CD14-positive monocyte (primary cell): ENCODE results near the gene CHST2. TPM values are rescaled to one million over a fixed set of nuclear protein-coding genes. Genes with fewer than 3 reads are reported as not detected.
A peak's percentile ranks its signal among the peaks of the same experiment; 100 is the strongest.
"Not testable (repeated sequence)": the region's sequence is repeated elsewhere in the genome, so short reads cannot be mapped to it uniquely, and the experiment has no call there.

Experiments used
- DNase-seq, 3 donors: peaks; one replicate each; pipeline ENCODE4 v3.0.0-alpha.2; 2011 to 2022
- H2AFZ ChIP-seq: 2 replicates; pipeline ENCODE4 v1.6.0; 2012; ENCODE audit warnings: mild to moderate bottlenecking, low read depth, low read length, inconsistent platforms; ENCODE audit not compliant: insufficient read depth, poor library complexity, severe bottlenecking
- H3K27ac ChIP-seq, 2 donors: 1 replicate in 1 of 2; 2 replicates in 1 of 2; pipeline ENCODE4 v1.5.1; 2012 to 2013; ENCODE audit warnings: low read length in 2 of 2, control low read depth in 1 of 2, inconsistent platforms in 1 of 2, low read depth in 1 of 2, mild to moderate bottlenecking in 1 of 2
- H3K27me3 ChIP-seq, 2 donors: one replicate each; pipeline versions ENCODE4 v1.6.0 to v1.6.1; 2011 to 2013; ENCODE audit warnings: low read length in 2 of 2; ENCODE audit not compliant: control insufficient read depth in 2 of 2, insufficient read depth in 2 of 2
- H3K36me3 ChIP-seq, 2 donors: replicated peaks in 1 of 2; 1 replicate in 1 of 2; 2 replicates in 1 of 2; pipeline versions ENCODE4 v1.5.1 to v1.6.1; 2012 to 2013; ENCODE audit warnings: low read length in 2 of 2, control low read depth in 1 of 2, inconsistent platforms in 1 of 2, mild to moderate bottlenecking in 1 of 2; ENCODE audit not compliant: insufficient read depth in 2 of 2, control insufficient read depth in 1 of 2
- H3K4me1 ChIP-seq, 2 donors: 1 replicate in 1 of 2; 2 replicates in 1 of 2; pipeline versions ENCODE4 v1.5.1 to v1.6.1; 2012 to 2013; ENCODE audit warnings: low read length in 2 of 2, control low read depth in 1 of 2, inconsistent platforms in 1 of 2, mild to moderate bottlenecking in 1 of 2, moderate library complexity in 1 of 2; ENCODE audit not compliant: insufficient read depth in 2 of 2, control insufficient read depth in 1 of 2
- H3K4me2 ChIP-seq: replicated peaks from 2 replicates; pipeline ENCODE3; 2012; ENCODE audit warnings: low read length, moderate library complexity, mild to moderate bottlenecking; ENCODE audit not compliant: poor library complexity, severe bottlenecking; ENCODE audit errors: extremely low read depth
- H3K4me3 ChIP-seq, 3 experiments: fragments of 200-600 bp in 1 of 3; sonication (generic) in 1 of 3; replicated peaks in 1 of 3; 1 replicate in 2 of 3; 2 replicates in 1 of 3; pipeline ENCODE4 v1.5.1; 2011 to 2013; ENCODE audit warnings: low read length in 3 of 3, mild to moderate bottlenecking in 3 of 3, control low read depth in 2 of 3, low read depth in 2 of 3, inconsistent platforms in 1 of 3, moderate library complexity in 1 of 3
- H3K79me2 ChIP-seq: 2 replicates; pipeline ENCODE4 v1.6.0; 2012; ENCODE audit warnings: mild to moderate bottlenecking, control low read depth, inconsistent platforms, low read length, moderate library complexity; ENCODE audit not compliant: insufficient read depth
- H3K9ac ChIP-seq: 2 replicates; pipeline ENCODE4 v1.6.0; 2017; ENCODE audit warnings: low read length, mild to moderate bottlenecking; ENCODE audit not compliant: insufficient read depth, poor library complexity, severe bottlenecking
- H3K9me3 ChIP-seq, 2 donors: replicated peaks in 1 of 2; 1 replicate in 1 of 2; 2 replicates in 1 of 2; pipeline versions ENCODE4 v1.5.1 to v1.6.1; 2012 to 2013; ENCODE audit warnings: low read length in 2 of 2, control low read depth in 1 of 2; ENCODE audit not compliant: control insufficient read depth in 1 of 2, insufficient read depth in 1 of 2
- H4K20me1 ChIP-seq: 2 replicates; pipeline ENCODE4 v1.6.0; 2012; ENCODE audit warnings: mild to moderate bottlenecking, low read length, control low read depth, moderate library complexity; ENCODE audit not compliant: insufficient read depth
- H3K27ac Mint-ChIP-seq, 7 donors: one replicate each; pipeline ENCODE4 v1.8.0; 2020; ENCODE audit warnings: mild to moderate bottlenecking in 7 of 7, mixed read lengths in 7 of 7, moderate library complexity in 6 of 7, inconsistent platforms in 2 of 7
- H3K27me3 Mint-ChIP-seq, 3 donors: one replicate each; pipeline ENCODE4 v1.8.0; 2021 to 2022; ENCODE audit warnings: low read depth in 3 of 3, mild to moderate bottlenecking in 3 of 3, mixed read lengths in 3 of 3, moderate library complexity in 3 of 3, inconsistent platforms in 1 of 3
- H3K36me3 Mint-ChIP-seq, 2 donors: one replicate each; pipeline ENCODE4 v1.8.0; 2020; ENCODE audit warnings: mixed read lengths in 2 of 2, inconsistent platforms in 1 of 2, mild to moderate bottlenecking in 1 of 2
- H3K4me1 Mint-ChIP-seq: one replicate; pipeline ENCODE4 v1.8.0; 2020; ENCODE audit warnings: mild to moderate bottlenecking, mixed read lengths
- H3K4me3 Mint-ChIP-seq, 2 donors: one replicate each; pipeline ENCODE4 v1.8.0; 2020; ENCODE audit warnings: mild to moderate bottlenecking in 2 of 2, mixed read lengths in 2 of 2, moderate library complexity in 1 of 2
- H3K9me3 Mint-ChIP-seq, 7 donors: one replicate each; pipeline ENCODE4 v1.8.0; 2020 to 2022; ENCODE audit warnings: mixed read lengths in 7 of 7, mild to moderate bottlenecking in 6 of 7, moderate library complexity in 6 of 7, inconsistent platforms in 2 of 7
- WGBS: methylation state at CpG from one replicate; pipeline ENCODE4 v1.1.5; 2013; ENCODE audit warnings: missing lambda C conversion rate; ENCODE audit not compliant: insufficient coverage; 5-methylcytosine and 5-hydroxymethylcytosine counted together
- intact Hi-C, 2 donors: fragments of 100-400 bp; cut with micrococcal nuclease; formaldehyde crosslinking; loops; one replicate each; pipeline versions ENCODE4 v1.15.0 to v1.15.1; 2023
- polyA plus RNA-seq, 3 donors: library from polyadenylated mRNA; depleted of rRNA in 1 of 3; unstranded in 2 of 3; stranded (reverse) in 1 of 3; fragments of 300-500 nt in 2 of 3; fragments of >200 nt in 1 of 3; fragmentation: Illumina TruSeq in 2 of 3; gene quantifications; 1 replicate in 2 of 3; 2 replicates in 1 of 3; pipeline ENCODE4 v1.2.3, GENCODE V29; 2012 to 2021
- TF ChIP-seq, protein P1 (sequence below): fragments of 200-600 bp; IDR thresholded peaks from one replicate; pipeline ENCODE4 v1.8.0; 2022; ENCODE audit warnings: antibody characterized with exemption, mild to moderate bottlenecking

Gene CHST2
- polyA plus RNA-seq, 3 donors, result 6.1 to 18.0 (median 9.6) TPM

DNA sequence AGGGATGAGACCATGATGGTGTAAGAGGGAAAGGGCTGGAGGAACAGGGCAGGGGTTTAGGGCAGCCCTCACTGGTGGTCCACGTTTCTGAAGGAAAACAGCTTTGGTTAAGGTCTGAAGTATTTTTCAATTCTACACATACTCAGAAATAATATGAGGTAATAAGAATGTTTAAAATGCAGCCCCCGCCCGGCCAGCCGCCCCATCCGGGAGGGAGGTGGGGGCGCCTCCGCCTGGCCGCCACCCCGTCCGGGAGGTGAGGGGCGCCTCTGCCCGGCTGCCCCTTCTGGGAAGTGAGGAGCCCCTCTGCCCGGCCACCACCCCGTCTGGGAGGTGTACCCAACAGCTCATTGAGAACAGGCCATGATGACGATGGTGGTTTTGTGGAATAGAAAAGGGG is 46.0 kb upstream of the CHST2 start:
- H3K27ac ChIP-seq, H3K4me1 ChIP-seq, H3K79me2 ChIP-seq, H3K9ac ChIP-seq, H3K36me3 Mint-ChIP-seq, DNase-seq, H2AFZ ChIP-seq, H3K27me3 ChIP-seq, H3K9me3 ChIP-seq, H3K4me3 ChIP-seq, H3K4me1 Mint-ChIP-seq, intact Hi-C loops, H4K20me1 ChIP-seq, H3K4me2 ChIP-seq, H3K27me3 Mint-ChIP-seq, H3K9me3 Mint-ChIP-seq, H3K4me3 Mint-ChIP-seq, H3K36me3 ChIP-seq: not testable (repeated sequence)
- H3K27ac Mint-ChIP-seq, result peak overlapping the region in 1 of 7 donors; percentile 73
- WGBS, result no CpG with 5 or more reads among the region's 15 CpGs

DNA sequence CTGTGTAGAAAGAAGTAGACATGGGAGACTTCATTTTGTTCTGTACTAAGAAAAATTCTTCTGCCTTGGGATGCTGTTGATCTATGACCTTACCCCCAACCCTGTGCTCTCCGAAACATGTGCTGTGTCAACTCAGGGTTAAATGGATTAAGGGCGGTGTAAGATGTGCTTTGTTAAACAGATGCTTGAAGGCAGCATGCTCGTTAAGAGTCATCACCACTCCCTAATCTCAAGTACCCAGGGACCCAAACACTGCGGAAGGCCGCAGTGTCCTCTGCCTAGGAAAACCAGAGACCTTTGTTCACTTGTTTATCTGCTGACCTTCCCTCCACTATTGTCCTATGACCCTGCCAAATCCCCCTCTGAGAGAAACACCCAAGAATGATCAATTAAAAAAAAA is 45.6 kb upstream of the CHST2 start:
- H3K4me3 Mint-ChIP-seq, H3K4me1 ChIP-seq, H3K79me2 ChIP-seq, H3K36me3 Mint-ChIP-seq, H3K9me3 ChIP-seq, H3K9me3 Mint-ChIP-seq, H4K20me1 ChIP-seq, intact Hi-C loops, H3K27me3 Mint-ChIP-seq, H3K4me1 Mint-ChIP-seq, H3K27me3 ChIP-seq, H3K27ac Mint-ChIP-seq, H3K27ac ChIP-seq, H3K4me3 ChIP-seq, DNase-seq, H2AFZ ChIP-seq, H3K4me2 ChIP-seq, H3K36me3 ChIP-seq, H3K9ac ChIP-seq: not testable (repeated sequence)
- WGBS, result no CpG with 5 or more reads among the region's 5 CpGs

DNA sequence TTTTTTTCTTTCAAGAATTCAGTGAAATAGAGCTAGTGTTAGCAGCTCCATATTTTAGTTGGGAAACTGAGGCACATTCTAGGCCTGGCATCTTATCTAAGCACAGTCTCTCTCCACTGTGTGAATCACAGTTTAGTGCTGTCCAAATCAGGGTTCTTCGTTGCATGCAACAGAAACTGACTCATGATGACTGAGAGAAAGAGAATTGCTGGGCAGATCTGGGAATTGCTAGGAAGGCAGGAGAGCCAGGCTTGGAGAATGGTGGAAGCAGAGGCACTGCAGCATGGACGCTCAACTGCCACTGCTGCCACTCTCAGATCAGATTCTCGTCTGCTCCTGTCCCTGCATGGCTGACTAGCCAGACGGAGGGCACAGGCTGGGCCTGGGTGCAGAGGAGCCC is 40.7 kb upstream of the CHST2 start:
- H3K27me3 ChIP-seq, result no peaks in the 10 kb centered on the region
- no peaks in the 10 kb centered on the region for H3K9me3 ChIP-seq
- Mint-ChIP-seq H3K36me3 (no peaks in the 10 kb centered on the region), H3K27ac (no peak overlapping the region), H3K4me3 (no peak overlapping the region), H3K9me3 (peaks cover 0 to 5% (median 0%) of the 10 kb centered on the region in 7 donors), H3K27me3 (peaks cover 0 to 4% (median 1%) of the 10 kb centered on the region in 3 donors), H3K4me1 (peaks cover 25% of the 10 kb centered on the region)
- H4K20me1 ChIP-seq, result no peaks in the 10 kb centered on the region
- H3K4me1 ChIP-seq, result peaks cover 19 to 27% of the 10 kb centered on the region in 2 donors
- no peak for DNase-seq
- TF ChIP-seq, protein P1, sequence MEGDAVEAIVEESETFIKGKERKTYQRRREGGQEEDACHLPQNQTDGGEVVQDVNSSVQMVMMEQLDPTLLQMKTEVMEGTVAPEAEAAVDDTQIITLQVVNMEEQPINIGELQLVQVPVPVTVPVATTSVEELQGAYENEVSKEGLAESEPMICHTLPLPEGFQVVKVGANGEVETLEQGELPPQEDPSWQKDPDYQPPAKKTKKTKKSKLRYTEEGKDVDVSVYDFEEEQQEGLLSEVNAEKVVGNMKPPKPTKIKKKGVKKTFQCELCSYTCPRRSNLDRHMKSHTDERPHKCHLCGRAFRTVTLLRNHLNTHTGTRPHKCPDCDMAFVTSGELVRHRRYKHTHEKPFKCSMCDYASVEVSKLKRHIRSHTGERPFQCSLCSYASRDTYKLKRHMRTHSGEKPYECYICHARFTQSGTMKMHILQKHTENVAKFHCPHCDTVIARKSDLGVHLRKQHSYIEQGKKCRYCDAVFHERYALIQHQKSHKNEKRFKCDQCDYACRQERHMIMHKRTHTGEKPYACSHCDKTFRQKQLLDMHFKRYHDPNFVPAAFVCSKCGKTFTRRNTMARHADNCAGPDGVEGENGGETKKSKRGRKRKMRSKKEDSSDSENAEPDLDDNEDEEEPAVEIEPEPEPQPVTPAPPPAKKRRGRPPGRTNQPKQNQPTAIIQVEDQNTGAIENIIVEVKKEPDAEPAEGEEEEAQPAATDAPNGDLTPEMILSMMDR, result no peak
- no peak overlapping the region for H3K4me2 ChIP-seq
- H3K4me3 ChIP-seq, result no peak overlapping the region
- WGBS, result 87% methylated on average over 4 of the region's 4 CpGs
- intact Hi-C loops, result no loop called here
- no peaks in the 10 kb centered on the region for H3K36me3 ChIP-seq
- no peaks in the 10 kb centered on the region for H3K79me2 ChIP-seq
- H2AFZ ChIP-seq, result no peak overlapping the region
- H3K9ac ChIP-seq, result no peak overlapping the region
- H3K27ac ChIP-seq, result no peak overlapping the region
